A549 (cell line): Measurements from ENCODE around the gene ZSCAN30. TPM values are rescaled to one million over a fixed set of nuclear protein-coding genes. Genes with fewer than 3 reads are reported as not detected.
"Not testable (repeated sequence)": the region's sequence is repeated elsewhere in the genome, so short reads cannot be mapped to it uniquely, and the experiment has no call there.

Experiments used
- ATAC-seq, 2 experiments: fragments of 200-7000 bp in 1 of 2; fragments of >200 bp in 1 of 2; cut with Nextera tagmentation in 1 of 2; cut with Tn5 transposase in 1 of 2; 3 replicates each; pipeline versions ENCODE4 v1.8.0 to v1.9.1; 2018 to 2020; ENCODE audit warnings: mild to moderate bottlenecking in 1 of 2, moderate library complexity in 1 of 2
- CTCF ChIA-PET: fragments of 300-600 bp; sonication (Branson Sonifier 250); formaldehyde crosslinking; extraction: SDS; loops from one replicate; lab custom pipeline; 2021; ENCODE audit warnings: antibody characterized with exemption, inconsistent platforms; lab: Yijun Ruan, JAX
- POLR2A ChIA-PET: fragments of 350-600 bp; formaldehyde crosslinking; extraction: SDS; loops from one replicate; lab custom pipeline; 2021; ENCODE audit warnings: antibody characterized with exemption, inconsistent platforms; lab: Yijun Ruan, JAX
- DNase-seq, 2 experiments: peaks; one replicate each; pipeline versions ENCODE4 v3.0.0 to v3.0.0-alpha.2; 2011 to 2016; ENCODE audit warnings: low read depth in 1 of 2, low spot score in 1 of 2
- FAIRE-seq: peaks from 2 replicates; lab custom pipeline; 2011; peaks lifted over from hg19 to GRCh38; lab: Jason Lieb, UNC
- H3K27ac ChIP-seq, 2 experiments: fragments of >200 bp; sonication (Bioruptor Twin); formaldehyde crosslinking; 3 replicates each; pipeline ENCODE4 v1.5.1; 2016 to 2017
- H3K4me1 ChIP-seq: fragments of >200 bp; sonication (Bioruptor Twin); formaldehyde crosslinking; 3 replicates; pipeline ENCODE4 v1.6.1; 2016
- H3K4me2 ChIP-seq: fragments of >200 bp; sonication (Bioruptor Twin); formaldehyde crosslinking; 3 replicates; pipeline ENCODE4 v1.6.1; 2016
- H3K4me3 ChIP-seq: fragments of >200 bp; sonication (Bioruptor Twin); formaldehyde crosslinking; 3 replicates; pipeline ENCODE4 v1.5.1; 2016
- H3K9me3 ChIP-seq: fragments of >200 bp; sonication (Bioruptor Twin); formaldehyde crosslinking; 3 replicates; pipeline ENCODE4 v1.6.1; 2016
- EP300 ChIP-seq, 2 experiments: fragments of >200 bp; sonication (Bioruptor Twin); formaldehyde crosslinking; IDR thresholded peaks; 2 replicates in 1 of 2; 3 replicates in 1 of 2; pipeline ENCODE4 v1.6.1; 2016 to 2017
- FOSB ChIP-seq: fragments of 250-450 bp; sonication (Bioruptor Pico); IDR thresholded peaks from 2 replicates; pipeline ENCODE4 v1.5.0; 2020; ENCODE audit warnings: mild to moderate bottlenecking, moderate library complexity
- FOXS1 ChIP-seq: fragments of 250-450 bp; sonication (Bioruptor Pico); IDR thresholded peaks from 2 replicates; pipeline ENCODE4 v1.5.0; 2020; ENCODE audit warnings: mild to moderate bottlenecking, moderate library complexity
- HOXA7 ChIP-seq: fragments of 250-450 bp; sonication (Bioruptor Pico); IDR thresholded peaks from 2 replicates; pipeline ENCODE4 v1.5.0; 2020; ENCODE audit warnings: mild to moderate bottlenecking, moderate library complexity
- HOXB13 ChIP-seq: fragments of 250-450 bp; sonication (Bioruptor Pico); IDR thresholded peaks from 2 replicates; pipeline ENCODE4 v1.5.0; 2020; ENCODE audit warnings: low read depth, mild to moderate bottlenecking, moderate library complexity
- HOXB5 ChIP-seq: fragments of 250-450 bp; sonication (Bioruptor Pico); IDR thresholded peaks from 2 replicates; pipeline ENCODE4 v1.5.0; 2020; ENCODE audit warnings: mild to moderate bottlenecking, moderate library complexity
- JUNB ChIP-seq: fragments of >200 bp; sonication (Bioruptor Twin); formaldehyde crosslinking; IDR thresholded peaks from 2 replicates; pipeline ENCODE4 v1.6.1; 2016
- MAZ ChIP-seq: fragments of 150-350 bp; IDR thresholded peaks from 2 replicates; pipeline ENCODE4 v1.6.1; 2014; ENCODE audit warnings: antibody characterized with exemption, low read depth, low read length, borderline replicate concordance
- MYC ChIP-seq: IDR thresholded peaks from 2 replicates; pipeline ENCODE4 v1.6.1; 2012; ENCODE audit warnings: mild to moderate bottlenecking, inconsistent platforms, low read length, improper control_type of control experiment, borderline replicate concordance
- NR3C1 ChIP-seq: fragments of >200 bp; sonication (Bioruptor Twin); formaldehyde crosslinking; IDR thresholded peaks from 3 replicates; pipeline ENCODE4 v1.6.1; 2017
- PHF8 ChIP-seq: fragments of 200-600 bp; sonication (generic); IDR thresholded peaks from 2 replicates; pipeline ENCODE4 v1.6.1; 2016; ENCODE audit warnings: low read depth, mild to moderate bottlenecking, antibody characterized with exemption, moderate library complexity, borderline replicate concordance
- POLR2AphosphoS2 ChIP-seq: conservative IDR thresholded peaks from 2 replicates; pipeline ENCODE4 v1.6.1; 2012; ENCODE audit warnings: low read length, improper control_type of control experiment, inconsistent platforms
- RFX5 ChIP-seq: fragments of 450-650 bp; IDR thresholded peaks from 2 replicates; pipeline ENCODE4 v1.7.1; 2014; ENCODE audit warnings: antibody characterized with exemption, mild to moderate bottlenecking, moderate library complexity
- SREBF2 ChIP-seq: fragments of 450-650 bp; IDR thresholded peaks from 2 replicates; pipeline ENCODE4 v1.6.1; 2014; ENCODE audit warnings: mild to moderate bottlenecking, moderate library complexity
- ZFP36 ChIP-seq: fragments of 450-650 bp; IDR thresholded peaks from 2 replicates; pipeline ENCODE4 v1.6.1; 2014; ENCODE audit warnings: borderline replicate concordance; ENCODE audit not compliant: partially characterized antibody
- ZNF302 ChIP-seq: fragments of 250-450 bp; sonication (Bioruptor Pico); IDR thresholded peaks from 2 replicates; pipeline ENCODE4 v1.9.0; 2021; ENCODE audit warnings: inconsistent platforms, mild to moderate bottlenecking, moderate library complexity
- WGBS: methylation state at CpG from one replicate; pipeline ENCODE4 v1.1.6; 2017; ENCODE audit errors: missing lambda C conversion rate; 5-methylcytosine and 5-hydroxymethylcytosine counted together
- polyA plus RNA-seq, 4 experiments: library from polyadenylated mRNA; depleted of rRNA in 3 of 4; stranded (reverse); fragments of >200 nt; fragmentation: RNase III in 1 of 4; extraction: RNeasy Plus Mini Kit Qiagen cat#74134 plus additional on column Dnase treatment in 1 of 4; gene quantifications; 2 replicates in 3 of 4; 3 replicates in 1 of 4; pipeline ENCODE4 v1.2.3, GENCODE V29; 2011 to 2017
- TF ChIP-seq, protein P1 (sequence below): fragments of 250-450 bp; sonication (Bioruptor Pico); IDR thresholded peaks from 2 replicates; pipeline ENCODE4 v1.5.0; 2021; ENCODE audit warnings: mild to moderate bottlenecking, moderate library complexity, borderline replicate concordance
- TF ChIP-seq, protein P2 (sequence below): IDR thresholded peaks from 2 replicates; pipeline ENCODE4 v1.6.1; 2012
- TF ChIP-seq, protein P3 (sequence below): fragments of 150-350 bp; IDR thresholded peaks from 2 replicates; pipeline ENCODE4 v1.6.1; 2014; ENCODE audit warnings: low read depth, mild to moderate bottlenecking, low read length

The ZSCAN30 gene
- polyA plus RNA-seq, 2 of the 4 experiments (the other 2 are of a cell fraction) = 2.9 to 3.0 TPM

DNA sequence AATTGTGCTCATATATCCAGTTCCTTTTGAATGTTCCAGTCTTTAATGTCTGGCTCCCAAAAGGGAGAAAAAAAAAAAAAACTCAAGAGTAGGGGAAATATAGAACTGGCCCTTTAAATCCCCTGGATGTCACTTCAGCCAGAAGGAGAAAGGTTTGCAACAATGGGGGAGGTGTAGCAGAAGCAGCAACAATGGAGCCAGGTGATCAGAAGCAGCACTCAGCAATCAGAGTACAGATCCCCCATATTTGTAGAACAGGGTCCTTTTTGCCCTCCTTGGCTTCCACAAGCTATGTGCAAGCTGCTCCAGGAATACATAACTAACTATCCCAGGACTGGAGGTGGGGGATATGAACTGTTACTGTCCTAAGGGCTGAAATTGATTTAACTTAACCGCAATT lies 75.0 kb downstream of the ZSCAN30 start:
- DNase-seq = no peak
- H3K27ac ChIP-seq = no peak overlapping the region
- ATAC-seq = no peak
- POLR2A ChIA-PET = no interaction called here
- H3K4me1 ChIP-seq = no peaks in the 10 kb centered on the region
- TF ChIP-seq, protein P1, sequence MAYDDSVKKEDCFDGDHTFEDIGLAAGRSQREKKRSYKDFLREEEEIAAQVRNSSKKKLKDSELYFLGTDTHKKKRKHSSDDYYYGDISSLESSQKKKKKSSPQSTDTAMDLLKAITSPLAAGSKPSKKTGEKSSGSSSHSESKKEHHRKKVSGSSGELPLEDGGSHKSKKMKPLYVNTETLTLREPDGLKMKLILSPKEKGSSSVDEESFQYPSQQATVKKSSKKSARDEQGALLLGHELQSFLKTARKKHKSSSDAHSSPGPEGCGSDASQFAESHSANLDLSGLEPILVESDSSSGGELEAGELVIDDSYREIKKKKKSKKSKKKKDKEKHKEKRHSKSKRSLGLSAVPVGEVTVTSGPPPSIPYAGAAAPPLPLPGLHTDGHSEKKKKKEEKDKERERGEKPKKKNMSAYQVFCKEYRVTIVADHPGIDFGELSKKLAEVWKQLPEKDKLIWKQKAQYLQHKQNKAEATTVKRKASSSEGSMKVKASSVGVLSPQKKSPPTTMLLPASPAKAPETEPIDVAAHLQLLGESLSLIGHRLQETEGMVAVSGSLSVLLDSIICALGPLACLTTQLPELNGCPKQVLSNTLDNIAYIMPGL (CRISPR knock-in tag) = no peak
- TF ChIP-seq HOXB5 (CRISPR knock-in tag) (no peak), ZFP36 (no peak), PHF8 (no peak), RFX5 (no peak), FOXS1 (CRISPR knock-in tag) (no peak)
- 40% methylated on average over 1 of the region's 1 CpG for WGBS
- FAIRE-seq = no peak
- no peak overlapping the region for H3K4me3 ChIP-seq
- CTCF ChIA-PET = no interaction called here
- no peaks in the 10 kb centered on the region for H3K9me3 ChIP-seq
- no peak overlapping the region for H3K4me2 ChIP-seq

DNA sequence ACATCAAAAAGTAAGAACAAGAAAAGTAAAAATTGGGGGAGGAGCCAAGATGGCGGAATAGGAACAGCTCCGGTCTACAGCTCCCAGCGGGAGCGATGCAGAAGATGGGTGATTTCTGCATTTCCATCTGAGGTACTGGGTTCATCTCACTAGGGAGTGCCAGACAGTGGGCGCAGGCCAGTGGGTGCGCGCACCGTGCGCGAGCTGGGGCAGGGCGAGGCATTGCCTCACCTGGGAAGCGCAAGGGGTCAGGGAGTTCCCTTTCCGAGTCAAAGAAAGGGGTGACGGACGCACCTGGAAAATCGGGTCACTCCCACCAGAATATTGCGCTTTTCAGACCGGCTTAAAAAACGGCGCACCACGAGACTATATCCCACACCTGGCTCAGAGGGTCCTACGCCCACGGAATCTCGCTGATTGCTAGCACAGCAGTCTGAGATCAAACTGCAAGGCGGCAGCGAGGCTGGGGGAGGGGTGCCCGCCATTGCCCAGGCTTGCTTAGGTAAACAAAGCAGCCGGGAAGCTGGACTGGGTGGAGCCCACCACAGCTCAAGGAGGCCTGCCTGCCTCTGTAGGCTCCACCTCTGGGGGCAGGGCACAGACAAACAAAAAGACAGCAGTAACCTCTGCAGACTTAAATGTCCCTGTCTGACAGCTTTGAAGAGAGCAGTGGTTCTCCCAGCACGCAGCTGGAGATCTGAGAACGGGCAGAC lies 84.1 kb downstream of the ZSCAN30 start:
- POLR2A ChIA-PET, DNase-seq, CTCF ChIA-PET, ATAC-seq, H3K4me2 ChIP-seq, H3K4me3 ChIP-seq, H3K27ac ChIP-seq, H3K4me1 ChIP-seq, H3K9me3 ChIP-seq, FAIRE-seq: not testable (repeated sequence)
- 83% methylated on average over 18 of the region's 30 CpGs for WGBS

DNA sequence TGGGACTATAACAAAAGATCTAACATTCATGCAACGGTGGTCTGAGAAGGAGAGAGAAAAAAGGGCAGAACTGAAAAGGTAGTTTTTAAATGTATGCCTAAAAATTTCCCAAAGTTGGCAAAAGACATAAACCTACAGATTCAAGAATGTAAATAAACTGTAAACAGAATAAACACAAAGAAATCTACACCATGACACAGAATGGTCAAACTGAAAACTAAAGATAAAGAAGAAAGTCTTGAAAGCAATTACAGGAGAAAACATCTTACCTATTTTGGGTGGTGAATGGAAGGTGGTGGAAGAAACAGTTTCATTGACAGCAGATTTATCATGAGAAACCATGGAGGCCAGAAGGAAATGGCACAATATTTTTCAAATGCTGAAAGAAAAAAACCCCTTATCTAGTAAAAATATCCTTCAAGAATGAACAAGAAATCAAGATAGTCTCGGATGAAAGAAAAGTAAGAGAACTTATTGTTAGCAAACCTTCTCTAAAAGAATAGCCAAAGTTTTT lies 84.8 kb downstream of the ZSCAN30 start:
- CTCF ChIA-PET = no interaction called here
- H3K4me3 ChIP-seq = no peak overlapping the region
- no peak overlapping the region for H3K4me2 ChIP-seq
- DNase-seq (no peak), ATAC-seq (no peak), FAIRE-seq (no peak)
- H3K4me1 ChIP-seq = no peaks in the 10 kb centered on the region
- no peak overlapping the region for H3K27ac ChIP-seq
- POLR2A ChIA-PET = no interaction called here
- WGBS = 37% methylated on average over 2 of the region's 2 CpGs
- H3K9me3 ChIP-seq = no peaks in the 10 kb centered on the region
- TF ChIP-seq MYC (no peak), ZNF302 (CRISPR knock-in tag) (no peak), HOXA7 (CRISPR knock-in tag) (no peak), MAZ (no peak), HOXB13 (CRISPR knock-in tag) (no peak), FOSB (no peak), JUNB (no peak), HOXB5 (CRISPR knock-in tag) (no peak), EP300 (IDR thresholded peaks at IDR 0.05) (no peak), NR3C1 (no peak), SREBF2 (no peak), POLR2AphosphoS2 (no peak)
- TF ChIP-seq, protein P2, sequence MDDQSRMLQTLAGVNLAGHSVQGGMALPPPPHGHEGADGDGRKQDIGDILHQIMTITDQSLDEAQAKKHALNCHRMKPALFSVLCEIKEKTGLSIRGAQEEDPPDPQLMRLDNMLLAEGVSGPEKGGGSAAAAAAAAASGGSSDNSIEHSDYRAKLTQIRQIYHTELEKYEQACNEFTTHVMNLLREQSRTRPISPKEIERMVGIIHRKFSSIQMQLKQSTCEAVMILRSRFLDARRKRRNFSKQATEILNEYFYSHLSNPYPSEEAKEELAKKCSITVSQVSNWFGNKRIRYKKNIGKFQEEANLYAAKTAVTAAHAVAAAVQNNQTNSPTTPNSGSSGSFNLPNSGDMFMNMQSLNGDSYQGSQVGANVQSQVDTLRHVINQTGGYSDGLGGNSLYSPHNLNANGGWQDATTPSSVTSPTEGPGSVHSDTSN = no peak
- TF ChIP-seq, protein P3, sequence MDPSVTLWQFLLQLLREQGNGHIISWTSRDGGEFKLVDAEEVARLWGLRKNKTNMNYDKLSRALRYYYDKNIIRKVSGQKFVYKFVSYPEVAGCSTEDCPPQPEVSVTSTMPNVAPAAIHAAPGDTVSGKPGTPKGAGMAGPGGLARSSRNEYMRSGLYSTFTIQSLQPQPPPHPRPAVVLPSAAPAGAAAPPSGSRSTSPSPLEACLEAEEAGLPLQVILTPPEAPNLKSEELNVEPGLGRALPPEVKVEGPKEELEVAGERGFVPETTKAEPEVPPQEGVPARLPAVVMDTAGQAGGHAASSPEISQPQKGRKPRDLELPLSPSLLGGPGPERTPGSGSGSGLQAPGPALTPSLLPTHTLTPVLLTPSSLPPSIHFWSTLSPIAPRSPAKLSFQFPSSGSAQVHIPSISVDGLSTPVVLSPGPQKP = no peak
